GM18909 (cell line): ENCODE measurements around the gene ATL2.
"Not testable (repeated sequence)": the region's sequence is repeated elsewhere in the genome, so short reads cannot be mapped to it uniquely, and the experiment has no call there.

Experiments used
- ATAC-seq: cut with Tn5 transposase; IDR thresholded peaks from one replicate; pipeline ENCODE4 v1.9.1; 2021; ENCODE audit warnings: mild to moderate bottlenecking; ENCODE audit not compliant: unreplicated experiment, poor library complexity

Gene ATL2

DNA sequence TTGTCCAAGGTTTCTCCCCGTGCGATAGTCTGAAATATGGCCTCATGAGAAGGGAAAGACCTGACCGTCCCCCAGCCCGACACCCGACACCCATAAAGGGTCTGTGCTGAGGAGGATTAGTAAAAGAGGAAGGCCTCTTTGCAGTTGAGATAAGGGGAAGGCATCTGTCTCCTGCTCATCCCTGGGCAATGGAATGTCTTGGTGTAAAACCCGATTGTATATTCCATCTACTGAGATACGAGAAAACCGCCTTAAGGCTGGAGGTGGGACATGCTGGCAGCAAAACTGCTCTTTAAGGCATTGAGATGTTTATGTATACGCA lies 99.0 kb downstream of the ATL2 start:
- ATAC-seq: not testable (repeated sequence)

DNA sequence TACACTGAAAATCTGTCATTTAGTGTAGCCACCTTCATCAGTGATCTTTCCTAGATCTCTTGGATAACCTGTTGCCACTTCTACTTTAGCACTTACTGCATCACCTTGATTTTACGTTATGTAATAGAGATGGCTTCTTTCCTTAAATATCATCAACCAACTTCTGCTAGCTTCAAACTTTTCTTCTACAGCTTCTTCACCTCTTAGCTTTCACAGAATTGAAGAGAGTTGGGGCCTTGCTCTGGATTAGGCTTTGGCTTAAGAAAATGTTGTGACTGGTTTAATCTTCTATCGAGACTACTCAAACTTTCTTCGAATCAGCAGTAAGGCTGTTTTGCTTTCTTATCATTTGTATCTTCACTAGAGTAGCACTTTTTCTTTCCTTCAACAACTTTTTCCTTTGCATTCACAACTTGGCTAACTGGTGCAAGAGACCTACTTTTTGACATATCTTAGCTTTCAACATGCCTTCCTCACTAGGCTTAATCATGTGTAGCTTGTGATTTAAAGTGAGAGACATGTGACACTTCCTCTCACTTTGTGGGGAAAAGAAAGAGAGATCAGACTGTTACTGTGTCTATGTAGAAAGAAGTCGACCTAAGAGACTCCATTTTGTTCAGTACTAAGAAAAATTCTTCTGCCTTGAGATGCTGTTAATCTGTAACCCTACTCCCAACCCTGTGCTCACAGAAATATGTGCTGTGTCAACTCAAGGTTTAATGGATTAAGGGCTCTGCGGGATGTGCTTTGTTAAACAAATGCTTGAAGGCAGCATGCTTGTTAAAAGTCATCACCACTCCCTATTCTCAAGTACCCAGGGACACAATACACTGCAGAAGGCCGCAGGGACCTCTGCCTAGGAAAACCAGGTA lies 99.6 kb downstream of the ATL2 start:
- no peak for ATAC-seq

GRCh38 chr2:38274286-38275276 lies 102.5 kb downstream of the ATL2 start:
- ATAC-seq: no peak

DNA sequence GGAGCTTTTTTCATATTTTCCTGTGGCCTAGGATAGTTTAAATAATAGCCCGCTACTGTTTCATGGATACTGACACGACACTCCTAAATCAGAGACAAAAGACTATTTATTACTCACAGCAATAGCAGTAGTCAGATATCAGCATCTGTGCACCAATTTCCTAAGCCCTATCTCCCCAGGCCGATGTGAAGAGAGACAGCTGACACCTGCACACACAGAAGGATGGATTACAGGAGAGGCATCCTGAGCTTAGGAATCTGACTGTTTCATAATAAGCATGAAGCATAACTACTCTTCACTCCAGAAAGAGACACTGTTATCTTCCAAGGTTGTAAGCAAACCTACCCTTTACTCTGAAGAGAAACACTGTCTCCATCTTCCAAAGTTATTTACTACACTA lies 105.4 kb downstream of the ATL2 start:
- ATAC-seq: no peak

DNA sequence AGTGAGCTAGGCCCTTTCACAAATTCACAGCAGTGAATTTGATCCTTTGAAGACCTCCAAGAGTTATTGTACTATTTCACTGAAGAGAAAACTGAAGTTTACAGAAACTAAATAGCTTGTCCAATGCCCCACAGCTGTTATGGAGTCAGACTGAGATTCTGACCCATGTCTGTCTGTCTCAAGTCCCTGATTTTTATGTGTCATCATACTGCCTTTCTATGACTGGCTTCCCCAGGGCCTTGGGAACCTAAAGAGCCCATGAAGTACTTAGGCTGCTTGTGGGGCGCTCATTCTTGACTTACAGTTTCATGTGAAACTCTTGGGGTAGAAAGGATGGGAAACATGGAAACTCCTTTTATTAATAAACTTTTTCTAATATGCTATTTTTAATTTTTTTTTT lies 107.7 kb downstream of the ATL2 start:
- ATAC-seq: no peak

GRCh38 chr2:38268691-38269327 lies 108.3 kb downstream of the ATL2 start:
- ATAC-seq: no peak

DNA sequence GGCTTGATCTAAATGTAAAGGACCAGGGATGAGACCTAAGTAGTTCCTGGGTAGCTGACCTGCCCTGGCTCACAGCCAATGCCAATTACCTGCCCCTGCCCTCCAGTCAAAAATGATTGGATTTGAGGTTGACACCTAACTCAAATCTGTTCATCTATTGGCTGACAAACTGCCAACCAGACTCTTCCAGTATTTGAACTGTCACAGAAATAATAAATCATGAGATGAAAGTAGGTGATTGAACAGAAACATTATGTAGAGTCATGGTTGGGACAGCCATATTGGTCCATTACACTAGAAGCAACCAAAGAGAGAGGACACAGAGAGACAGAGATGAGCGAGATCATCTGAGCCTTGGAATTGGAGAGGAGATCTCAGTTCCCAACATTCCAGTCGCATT lies 109.1 kb downstream of the ATL2 start:
- ATAC-seq: no peak

DNA sequence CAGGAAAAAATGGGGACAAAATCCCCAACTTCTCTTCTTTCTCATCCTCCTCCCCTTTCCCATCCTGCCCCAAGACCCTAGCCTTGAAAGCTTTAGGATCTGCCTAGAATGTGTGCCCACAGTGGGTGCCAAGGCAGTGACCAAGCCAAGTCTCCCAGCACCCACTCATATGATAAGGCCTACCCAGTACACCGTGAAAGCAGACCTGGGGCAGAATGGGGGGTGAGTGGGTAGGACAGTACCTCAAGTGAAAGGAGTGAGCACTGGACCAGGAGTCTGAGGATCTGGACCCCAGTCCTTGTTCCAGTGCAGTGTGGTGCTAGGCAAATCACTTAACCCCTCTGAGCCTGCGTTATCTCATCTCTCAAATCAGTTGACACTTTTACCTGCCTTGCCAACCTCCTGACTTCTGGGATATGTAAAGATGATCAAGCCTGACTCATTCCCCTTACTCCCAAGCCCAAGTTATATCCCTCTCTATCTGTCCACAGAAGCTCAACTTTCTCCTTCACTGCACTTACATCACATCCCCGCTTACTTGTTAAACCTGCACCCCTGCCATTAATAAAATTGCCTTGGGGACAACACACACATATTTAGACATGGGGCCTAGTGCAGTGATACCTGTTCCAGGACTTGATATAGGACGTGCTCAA lies 109.7 kb downstream of the ATL2 start:
- ATAC-seq: no peak

DNA sequence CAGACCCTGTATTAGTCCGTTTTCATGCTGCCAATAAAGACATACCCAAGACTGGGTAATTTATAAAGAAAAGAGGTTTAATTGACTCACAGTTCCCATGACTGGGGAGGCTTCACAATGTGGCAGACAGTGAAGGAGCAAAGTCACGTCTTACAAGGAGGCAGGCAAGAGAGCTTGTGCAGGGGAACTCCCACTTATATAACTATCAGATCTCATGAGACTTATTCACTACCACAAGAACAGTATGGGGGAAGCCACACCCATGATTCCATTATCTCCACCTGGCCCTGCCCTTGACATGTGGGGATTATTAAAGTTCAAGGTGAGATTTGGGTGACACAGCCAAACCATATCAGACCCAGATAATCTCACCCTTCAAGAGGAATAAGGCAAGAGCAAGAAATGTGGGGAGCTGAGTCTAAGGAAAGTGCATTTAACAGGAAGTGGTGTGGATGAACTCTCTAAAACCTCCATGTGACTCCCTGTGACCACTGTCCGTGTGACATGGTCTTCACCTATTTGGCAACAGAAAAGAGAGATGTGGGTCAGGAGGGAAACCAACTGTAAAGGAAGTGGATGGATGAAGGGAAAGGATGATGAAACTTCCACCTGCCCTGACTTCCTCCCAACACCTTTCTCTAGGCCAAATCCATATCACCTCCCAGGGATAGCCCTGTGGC lies 110.6 kb downstream of the ATL2 start:
- ATAC-seq: no peak

DNA sequence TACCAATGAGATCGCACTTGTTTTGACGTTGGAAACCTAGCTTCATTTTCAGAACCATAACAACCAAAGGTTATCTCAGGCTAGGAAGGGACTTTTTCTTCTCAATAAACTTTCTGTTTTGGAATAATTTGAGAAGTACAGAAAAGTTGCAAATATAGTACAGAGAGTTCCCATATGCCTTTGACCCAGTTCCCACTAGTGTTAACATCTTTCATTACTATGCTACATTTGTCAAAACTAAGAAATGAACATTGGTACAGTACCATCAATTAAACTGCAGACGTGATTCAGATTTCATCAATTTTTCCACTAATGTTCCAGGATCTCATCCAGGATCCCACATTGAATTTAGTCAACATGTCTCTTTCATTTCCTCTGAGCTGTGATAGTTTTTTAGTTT lies 111.6 kb downstream of the ATL2 start:
- ATAC-seq: no peak

- no peak for ATAC-seq
Measured at GRCh38 chr2:38264396-38265221, 112.5 kb downstream of the ATL2 start.

DNA sequence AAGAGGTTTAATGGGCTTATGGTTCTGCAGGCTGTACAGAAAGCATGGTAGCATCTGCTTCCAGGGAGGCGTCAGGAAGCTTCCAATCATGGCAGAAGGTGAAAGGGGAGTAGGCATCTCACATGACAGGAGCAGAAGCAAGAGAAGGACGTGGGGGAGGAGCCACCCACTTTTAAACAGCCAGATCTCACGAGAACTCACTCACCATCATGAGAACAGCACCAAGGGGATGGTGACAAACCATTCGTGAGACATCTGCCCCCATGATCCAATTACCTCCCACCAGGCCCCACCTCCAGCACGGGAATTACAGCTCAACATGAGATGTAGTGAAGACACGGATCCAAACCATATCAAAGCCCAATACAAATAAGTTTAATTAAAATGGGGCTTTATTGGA lies 113.8 kb downstream of the ATL2 start:
- no peak for ATAC-seq

DNA sequence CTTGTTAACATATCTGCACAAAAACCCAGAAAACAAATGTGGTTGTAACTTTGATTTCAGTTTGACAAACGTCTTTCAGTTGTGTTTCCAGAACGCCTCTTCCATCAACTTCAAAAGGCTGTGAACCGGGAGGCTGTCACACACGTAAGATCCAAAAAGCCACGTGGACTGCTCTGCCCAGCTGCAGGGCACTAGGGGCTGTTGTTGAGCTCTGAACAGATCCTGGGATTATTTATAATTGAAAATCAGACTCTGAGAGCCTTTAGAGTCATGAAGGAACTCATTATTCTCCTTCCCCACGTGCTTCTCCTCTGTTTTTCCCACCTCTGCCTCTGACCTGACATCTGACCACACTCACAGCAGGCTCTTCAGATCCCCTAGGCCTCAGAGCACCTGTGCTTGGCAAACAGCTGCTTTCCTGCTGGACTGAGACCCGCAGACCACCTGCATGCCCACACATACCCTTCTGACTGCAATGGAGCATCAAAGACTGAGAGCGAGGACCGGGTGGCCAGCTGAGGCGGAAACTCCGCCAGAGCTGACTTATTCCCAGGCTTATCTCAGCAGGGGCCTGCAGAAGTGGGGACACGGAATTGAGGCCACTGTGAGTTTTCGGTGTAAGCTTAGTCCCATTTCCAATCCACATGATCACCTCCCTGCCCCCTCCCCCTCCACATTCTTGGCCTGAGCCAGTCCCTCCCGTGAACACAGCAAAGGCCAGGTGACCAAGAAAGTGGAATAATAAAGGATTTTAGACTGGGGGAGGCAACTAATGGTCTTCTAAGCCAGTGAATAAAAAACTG lies 114.8 kb downstream of the ATL2 start:
- ATAC-seq: no peak

GRCh38 chr2:38261569-38262068 lies 115.5 kb downstream of the ATL2 start:
- ATAC-seq: no peak

DNA sequence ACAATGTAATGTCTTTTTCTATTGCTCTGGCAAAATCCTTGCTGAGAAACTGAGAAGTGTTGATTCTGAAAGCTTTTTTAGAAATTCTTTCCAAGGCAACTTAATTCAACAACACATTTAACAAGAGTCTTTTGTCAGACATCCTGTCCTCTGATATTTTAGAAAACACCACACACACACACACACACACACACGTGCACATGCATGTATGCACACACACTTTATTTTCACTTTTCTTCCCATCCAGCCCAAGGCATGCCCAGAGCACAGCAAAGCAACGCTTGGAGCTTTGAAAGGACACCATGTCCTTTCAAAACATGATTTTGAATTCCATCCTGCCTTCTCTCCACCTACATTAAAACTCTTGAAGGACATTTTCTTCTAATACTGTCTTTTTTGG lies 116.1 kb downstream of the ATL2 start:
- ATAC-seq: no peak

- ATAC-seq: no peak
Measured at GRCh38 chr2:38260469-38260868, 116.6 kb downstream of the ATL2 start.

DNA sequence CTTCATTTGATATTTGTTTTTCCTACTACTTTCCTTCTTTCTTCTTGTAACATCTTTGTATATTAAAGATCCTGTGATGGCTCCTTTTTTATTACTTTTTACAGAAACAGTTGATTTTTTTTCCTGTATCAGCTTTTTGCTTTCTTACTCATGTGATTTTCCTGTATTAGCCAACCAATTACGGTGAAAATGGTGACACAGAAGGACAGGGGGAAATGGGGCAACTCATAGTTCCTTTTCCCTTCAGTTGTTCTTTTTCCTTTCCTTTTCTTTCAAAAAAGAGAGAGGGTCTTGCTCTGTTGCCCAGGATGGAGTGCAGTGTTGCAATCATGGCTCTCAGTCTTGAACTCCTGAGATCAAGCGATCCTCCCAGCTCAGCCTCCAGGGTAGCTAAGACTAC lies 117.8 kb downstream of the ATL2 start:
- no peak for ATAC-seq

- ATAC-seq: not testable (repeated sequence)
Measured at GRCh38 chr2:38257680-38258079, 119.4 kb downstream of the ATL2 start.
